GM08714 (cell line): ENCODE data around the gene IZUMO2.

Source experiments
- H3K4me3 ChIP-seq: fragments of 200-500 bp; sonication (Bioruptor generic); 2 replicates; pipeline ENCODE4 v1.5.1; 2014; ENCODE audit warnings: mild to moderate bottlenecking, low read length, inconsistent platforms
- ZNF274 ChIP-seq: IDR thresholded peaks from 2 replicates; pipeline ENCODE4 v1.6.1; 2012; ENCODE audit warnings: mild to moderate bottlenecking, low read depth, low read length

Gene IZUMO2

GRCh38 chr19:50162988-50163387 lies at the start of gene IZUMO2:
Gene IZUMO2, minus strand, starts transcription at chr19:50163281. Its CDS starts 87 bp downstream, at chr19:50163194.
- TF ChIP-seq ZNF274, result no peak
- no peak within 1 kb of the TSS for H3K4me3 ChIP-seq

- H3K4me3 ChIP-seq, result no peak overlapping the region
- TF ChIP-seq ZNF274, result no peak
Observed at GRCh38 chr19:50210425-50210824, 47.3 kb upstream of the IZUMO2 start.

- TF ChIP-seq ZNF274, result no peak
- H3K4me3 ChIP-seq, result no peak overlapping the region
Observed at GRCh38 chr19:50209131-50209530, 46.0 kb upstream of the IZUMO2 start.

GRCh38 chr19:50207730-50208129 lies 44.6 kb upstream of the IZUMO2 start:
- TF ChIP-seq ZNF274, result no peak
- no peak overlapping the region for H3K4me3 ChIP-seq

- no peak for TF ChIP-seq ZNF274
- H3K4me3 ChIP-seq, result no peak overlapping the region
Observed at GRCh38 chr19:50206191-50206590, 43.1 kb upstream of the IZUMO2 start.

- TF ChIP-seq ZNF274, result no peak
- H3K4me3 ChIP-seq, result no peak overlapping the region
Observed at GRCh38 chr19:50205681-50206138, 42.6 kb upstream of the IZUMO2 start.

GRCh38 chr19:50204811-50205675 lies 42.0 kb upstream of the IZUMO2 start:
- H3K4me3 ChIP-seq, result no peak overlapping the region
- TF ChIP-seq ZNF274, result no peak

GRCh38 chr19:50204081-50204428 lies 41.0 kb upstream of the IZUMO2 start:
- no peak for TF ChIP-seq ZNF274
- H3K4me3 ChIP-seq, result no peak overlapping the region

GRCh38 chr19:50203281-50204080 lies 40.4 kb upstream of the IZUMO2 start, which contains the start of gene MYH14:
Gene MYH14, plus strand, starts transcription at chr19:50203622. Its CDS starts 6,744 bp downstream, at chr19:50210366.
- no peak for TF ChIP-seq ZNF274
- no peak within 1 kb of the TSS for H3K4me3 ChIP-seq

GRCh38 chr19:50202962-50203280 lies 39.8 kb upstream of the IZUMO2 start:
- TF ChIP-seq ZNF274, result no peak
- H3K4me3 ChIP-seq, result no peak overlapping the region

GRCh38 chr19:50202386-50202785 lies 39.3 kb upstream of the IZUMO2 start:
- no peak overlapping the region for H3K4me3 ChIP-seq
- no peak for TF ChIP-seq ZNF274

- TF ChIP-seq ZNF274, result no peak
- H3K4me3 ChIP-seq, result no peak overlapping the region
Observed at GRCh38 chr19:50199259-50199555, 36.1 kb upstream of the IZUMO2 start.

GRCh38 chr19:50198431-50199258 lies 35.6 kb upstream of the IZUMO2 start:
- no peak overlapping the region for H3K4me3 ChIP-seq
- TF ChIP-seq ZNF274, result no peak

GRCh38 chr19:50197348-50197747 lies 34.3 kb upstream of the IZUMO2 start:
- no peak for TF ChIP-seq ZNF274
- no peak overlapping the region for H3K4me3 ChIP-seq

GRCh38 chr19:50196322-50196932 lies 33.3 kb upstream of the IZUMO2 start:
- H3K4me3 ChIP-seq, result no peak overlapping the region
- TF ChIP-seq ZNF274, result no peak
